ENCODE data around the gene IGFBPL1. TPM values are rescaled to one million over a fixed set of nuclear protein-coding genes. Genes with fewer than 3 reads are reported as not detected.

Gene IGFBPL1
- total and polyA plus RNA-seq, 2 donors from 2014 or later, result 0.22 TPM; not detected in 1

DNA sequence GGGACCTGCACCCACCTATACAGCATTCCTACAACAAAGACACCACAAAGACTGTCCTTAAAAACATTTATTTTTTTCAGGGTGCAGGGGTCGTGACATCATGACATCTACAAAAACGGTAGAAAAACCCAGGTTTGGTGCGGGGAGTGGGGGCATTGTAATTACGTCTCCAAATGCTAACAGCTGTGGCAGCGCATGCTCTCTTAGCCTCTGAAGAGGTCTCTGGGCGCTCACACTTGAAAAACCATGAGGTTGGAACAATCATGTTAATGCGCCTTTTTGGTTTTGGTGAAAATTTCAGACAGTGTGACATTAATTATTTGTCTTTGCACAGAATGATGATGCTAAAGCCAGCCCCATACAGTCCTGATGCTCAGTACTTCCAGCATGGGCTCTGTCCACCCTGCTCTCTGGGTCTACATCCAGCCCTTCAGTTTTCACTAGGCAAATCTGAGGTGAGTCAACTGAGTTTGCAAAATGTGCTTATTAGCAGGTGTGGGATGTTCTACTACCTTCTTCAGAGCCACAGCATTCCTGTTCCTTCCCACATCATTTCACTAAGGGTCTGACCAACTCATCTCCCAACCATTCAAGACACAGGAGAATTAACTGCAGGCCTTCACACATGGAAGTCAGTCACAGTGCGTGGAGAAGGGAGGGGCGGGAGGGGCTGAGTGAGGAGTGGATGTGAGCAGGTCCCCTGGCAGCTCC is 17.6 kb downstream of the IGFBPL1 start:
- DNase-seq (no peak), FAIRE-seq (no peak)
- Histone ChIP-seq H3K4me3 (ENCODE audit: low read length in 3 of 3) (no peak overlapping the region), H3K27me3 (ENCODE audit: control insufficient read depth, insufficient read depth, low read length) (peaks cover 2% of the 10 kb centered on the region), H3K4me1 (ENCODE audit: control insufficient read depth in 2 of 3, insufficient read depth in 2 of 3, low read depth in 1 of 3, low read length in 3 of 3) (no peaks in the 10 kb centered on the region), H3K9ac (ENCODE audit: low read length in 3 of 3) (no peak overlapping the region), H3K27ac (ENCODE audit: low read depth in 2 of 2, low read length in 2 of 2) (no peak overlapping the region), H3K36me3 (ENCODE audit: control insufficient read depth in 2 of 3, insufficient read depth in 3 of 3, low read length in 3 of 3) (no peaks in the 10 kb centered on the region), H3K9me3 (ENCODE audit: control insufficient read depth in 2 of 3, insufficient read depth in 1 of 3, low read length in 3 of 3) (no peaks in the 10 kb centered on the region)
- TF ChIP-seq, protein P1, sequence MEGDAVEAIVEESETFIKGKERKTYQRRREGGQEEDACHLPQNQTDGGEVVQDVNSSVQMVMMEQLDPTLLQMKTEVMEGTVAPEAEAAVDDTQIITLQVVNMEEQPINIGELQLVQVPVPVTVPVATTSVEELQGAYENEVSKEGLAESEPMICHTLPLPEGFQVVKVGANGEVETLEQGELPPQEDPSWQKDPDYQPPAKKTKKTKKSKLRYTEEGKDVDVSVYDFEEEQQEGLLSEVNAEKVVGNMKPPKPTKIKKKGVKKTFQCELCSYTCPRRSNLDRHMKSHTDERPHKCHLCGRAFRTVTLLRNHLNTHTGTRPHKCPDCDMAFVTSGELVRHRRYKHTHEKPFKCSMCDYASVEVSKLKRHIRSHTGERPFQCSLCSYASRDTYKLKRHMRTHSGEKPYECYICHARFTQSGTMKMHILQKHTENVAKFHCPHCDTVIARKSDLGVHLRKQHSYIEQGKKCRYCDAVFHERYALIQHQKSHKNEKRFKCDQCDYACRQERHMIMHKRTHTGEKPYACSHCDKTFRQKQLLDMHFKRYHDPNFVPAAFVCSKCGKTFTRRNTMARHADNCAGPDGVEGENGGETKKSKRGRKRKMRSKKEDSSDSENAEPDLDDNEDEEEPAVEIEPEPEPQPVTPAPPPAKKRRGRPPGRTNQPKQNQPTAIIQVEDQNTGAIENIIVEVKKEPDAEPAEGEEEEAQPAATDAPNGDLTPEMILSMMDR (IDR thresholded peaks at IDR 0.05; ENCODE audit: borderline replicate concordance, extremely low read depth, insufficient read depth), result no peak
- intact Hi-C loops (cut with DNase I), result no loop called here

DNA sequence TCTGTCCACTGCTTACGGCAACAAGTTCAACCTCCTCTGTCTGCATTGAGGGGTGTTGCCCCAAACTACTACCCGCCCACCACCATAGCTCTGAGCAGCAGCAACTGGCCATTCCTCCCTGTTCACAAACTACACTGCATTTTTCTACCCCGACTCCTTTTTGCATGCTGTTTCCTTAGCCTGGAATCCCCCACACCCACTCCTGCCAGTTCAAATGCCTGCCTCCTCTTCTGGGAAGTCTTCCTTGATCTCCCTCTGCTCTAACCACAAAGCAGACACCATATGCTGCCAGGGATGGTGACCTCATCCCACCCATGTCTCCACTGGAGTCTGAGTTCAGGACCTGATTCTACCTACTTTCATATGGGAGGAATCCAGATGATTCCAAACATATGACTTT is 18.5 kb downstream of the IGFBPL1 start:
- Histone ChIP-seq H3K4me1 (ENCODE audit: control insufficient read depth in 2 of 3, insufficient read depth in 2 of 3, low read depth in 1 of 3, low read length in 3 of 3) (no peaks in the 10 kb centered on the region), H3K9ac (ENCODE audit: low read length in 3 of 3) (no peak overlapping the region), H3K4me3 (ENCODE audit: low read length in 3 of 3) (no peak overlapping the region), H3K36me3 (ENCODE audit: control insufficient read depth in 2 of 3, insufficient read depth in 3 of 3, low read length in 3 of 3) (no peaks in the 10 kb centered on the region), H3K27me3 (ENCODE audit: control insufficient read depth, insufficient read depth, low read length) (peaks cover 2% of the 10 kb centered on the region), H3K27ac (ENCODE audit: low read depth in 2 of 2, low read length in 2 of 2) (no peak overlapping the region), H3K9me3 (ENCODE audit: control insufficient read depth in 2 of 3, insufficient read depth in 1 of 3, low read length in 3 of 3) (no peaks in the 10 kb centered on the region)
- TF ChIP-seq, protein P1 (IDR thresholded peaks at IDR 0.05; ENCODE audit: borderline replicate concordance, extremely low read depth, insufficient read depth), result no peak
- intact Hi-C loops (cut with DNase I), result no loop called here
- DNase-seq (no peak), FAIRE-seq (no peak)

DNA sequence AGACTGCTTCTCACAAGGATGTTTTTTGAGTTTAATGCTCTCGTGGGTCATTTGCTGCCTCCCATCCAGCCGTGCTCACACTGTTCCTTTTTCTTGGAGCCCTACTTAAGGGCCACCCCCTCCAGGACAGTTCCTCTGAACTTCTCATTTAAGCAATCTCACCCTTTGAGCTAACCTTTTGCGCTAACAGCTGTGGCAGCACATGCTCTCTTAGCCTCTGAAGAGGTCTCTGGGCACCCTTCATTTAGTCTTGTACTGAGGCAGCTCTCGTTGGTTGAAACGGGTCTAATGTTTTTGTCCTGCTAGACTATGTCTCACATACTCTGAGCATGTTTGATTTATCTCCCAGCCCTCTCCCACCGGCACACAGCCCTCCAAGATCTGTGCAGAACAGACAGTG is 19.9 kb downstream of the IGFBPL1 start:
- TF ChIP-seq, protein P1 (IDR thresholded peaks at IDR 0.05; ENCODE audit: borderline replicate concordance, extremely low read depth, insufficient read depth), result no peak
- H3K27me3 ChIP-seq (ENCODE audit: control insufficient read depth, insufficient read depth, low read length), result peaks cover 2% of the 10 kb centered on the region
- no peaks in the 10 kb centered on the region for H3K9me3 ChIP-seq (ENCODE audit: control insufficient read depth in 2 of 3, insufficient read depth in 1 of 3, low read length in 3 of 3)
- H3K9ac ChIP-seq (ENCODE audit: low read length in 3 of 3), result no peak overlapping the region
- no peak overlapping the region for H3K27ac ChIP-seq (ENCODE audit: low read depth in 2 of 2, low read length in 2 of 2)
- intact Hi-C loops (cut with DNase I), result no loop called here
- H3K36me3 ChIP-seq (ENCODE audit: control insufficient read depth in 2 of 3, insufficient read depth in 3 of 3, low read length in 3 of 3), result no peaks in the 10 kb centered on the region
- no peak for FAIRE-seq
- peaks cover 0 to 2% (median 0%) of the 10 kb centered on the region in 3 donors for H3K4me1 ChIP-seq (ENCODE audit: control insufficient read depth in 2 of 3, insufficient read depth in 2 of 3, low read depth in 1 of 3, low read length in 3 of 3)
- H3K4me3 ChIP-seq (ENCODE audit: low read length in 3 of 3), result no peak overlapping the region
- DNase-seq, result no peak
